ENCODE data around the gene THSD4.

GRCh38 chr15:71708051-71708429, 592.8 kb downstream of the THSD4 start:
- TF ChIP-seq CTCF (conservative IDR thresholded peaks at IDR 0.05), result no peak
- no peak for TF ChIP-seq EZH2 (IDR thresholded peaks at IDR 0.05; ENCODE audit: low read depth)
